Mesendoderm (in vitro differentiated cells): Measurements from ENCODE around the gene SMG1.
"Not testable (repeated sequence)": the region's sequence is repeated elsewhere in the genome, so short reads cannot be mapped to it uniquely, and the experiment has no call there.

Experiments used
- DNase-seq: peaks from one replicate; pipeline ENCODE4 v3.0.0; 2013
- H2AK5ac ChIP-seq: 2 replicates; pipeline ENCODE4 v1.6.1; 2013; ENCODE audit warnings: low read length, inconsistent platforms
- H2BK120ac ChIP-seq: 2 replicates; pipeline ENCODE4 v1.6.1; 2013; ENCODE audit warnings: low read depth, mild to moderate bottlenecking, low read length, moderate library complexity, mixed read lengths
- H2BK15ac ChIP-seq: replicated peaks from 2 replicates; pipeline ENCODE4 v1.6.1; 2013; ENCODE audit warnings: low read depth, mild to moderate bottlenecking, moderate library complexity
- H2BK5ac ChIP-seq: 2 replicates; pipeline ENCODE4 v1.6.1; 2013; ENCODE audit warnings: low read length, inconsistent platforms
- H3K18ac ChIP-seq: 2 replicates; pipeline ENCODE4 v1.6.1; 2013; ENCODE audit warnings: mild to moderate bottlenecking, low read length, mixed read lengths
- H3K23ac ChIP-seq: one replicate; pipeline ENCODE4 v1.6.1; 2013; ENCODE audit warnings: low read length
- H3K27ac ChIP-seq: 2 replicates; pipeline ENCODE4 v1.5.1; 2013; ENCODE audit warnings: low read depth, mild to moderate bottlenecking, inconsistent platforms, low read length, moderate library complexity
- H3K27me3 ChIP-seq: 2 replicates; pipeline ENCODE4 v1.6.1; 2013; ENCODE audit warnings: low read length, control low read depth, mild to moderate bottlenecking, inconsistent platforms; ENCODE audit not compliant: insufficient read depth, poor library complexity
- H3K36me3 ChIP-seq: 2 replicates; pipeline ENCODE4 v1.6.1; 2013; ENCODE audit warnings: low read length, inconsistent platforms; ENCODE audit not compliant: control insufficient read depth, insufficient read depth
- H3K4ac ChIP-seq: one replicate; pipeline ENCODE4 v1.6.1; 2013; ENCODE audit warnings: low read depth, mild to moderate bottlenecking, low read length, moderate library complexity
- H3K4me1 ChIP-seq: 2 replicates; pipeline ENCODE4 v1.6.1; 2013; ENCODE audit warnings: low read depth, low read length, inconsistent platforms; ENCODE audit not compliant: control insufficient read depth
- H3K4me2 ChIP-seq: 2 replicates; pipeline ENCODE4 v1.6.1; 2013; ENCODE audit warnings: low read length
- H3K4me3 ChIP-seq: 2 replicates; pipeline ENCODE4 v1.5.1; 2013; ENCODE audit warnings: mild to moderate bottlenecking, low read length
- H3K56ac ChIP-seq: one replicate; pipeline ENCODE4 v1.6.1; 2013; ENCODE audit warnings: low read length
- H3K79me1 ChIP-seq: 2 replicates; pipeline ENCODE4 v1.6.1; 2013; ENCODE audit warnings: low read length, inconsistent platforms
- H3K79me2 ChIP-seq: 2 replicates; pipeline ENCODE4 v1.6.1; 2013; ENCODE audit warnings: mild to moderate bottlenecking, low read length; ENCODE audit not compliant: control insufficient read depth, insufficient read depth
- H3K9ac ChIP-seq: 2 replicates; pipeline ENCODE4 v1.6.1; 2013; ENCODE audit warnings: low read length, inconsistent platforms
- H4K5ac ChIP-seq: one replicate; pipeline ENCODE4 v1.6.1; 2013; ENCODE audit warnings: low read length
- H4K8ac ChIP-seq: one replicate; pipeline ENCODE4 v1.6.1; 2013; ENCODE audit warnings: low read depth, mild to moderate bottlenecking, control low read depth, low read length, moderate library complexity
- WGBS: extraction: QIAGEN DNeasy Blood & Tissue Kit; methylation state at CpG from one replicate; pipeline ENCODE4 v1.1.7; 2013; ENCODE audit warnings: low lambda C conversion rate, missing lambda C conversion rate; ENCODE audit not compliant: insufficient coverage; ENCODE audit errors: extremely low coverage; 5-methylcytosine and 5-hydroxymethylcytosine counted together

SMG1 gene

GRCh38 chr16:18877259-18877658 is 48.9 kb downstream of the SMG1 start:
- no CpG with 5 or more reads among the region's 4 CpGs for WGBS
- not testable (repeated sequence) for H3K4me3 ChIP-seq, H4K5ac ChIP-seq, H3K4me1 ChIP-seq, H3K79me1 ChIP-seq, H3K56ac ChIP-seq, H3K18ac ChIP-seq, H3K4ac ChIP-seq, H2BK120ac ChIP-seq, DNase-seq, H3K4me2 ChIP-seq, H3K27me3 ChIP-seq, H3K36me3 ChIP-seq, H3K9ac ChIP-seq, H3K27ac ChIP-seq, H2BK5ac ChIP-seq, H2AK5ac ChIP-seq, H2BK15ac ChIP-seq, H3K79me2 ChIP-seq, H3K23ac ChIP-seq, H4K8ac ChIP-seq

- H2BK15ac ChIP-seq, H2BK5ac ChIP-seq, H3K4me1 ChIP-seq, H3K56ac ChIP-seq, H3K18ac ChIP-seq, H3K79me1 ChIP-seq, H2BK120ac ChIP-seq, H3K9ac ChIP-seq, H3K27me3 ChIP-seq, H3K23ac ChIP-seq, H2AK5ac ChIP-seq, H3K4me3 ChIP-seq, H3K36me3 ChIP-seq, H3K4ac ChIP-seq, H3K27ac ChIP-seq, H3K4me2 ChIP-seq, H3K79me2 ChIP-seq, H4K5ac ChIP-seq, DNase-seq, H4K8ac ChIP-seq: not testable (repeated sequence)
- no CpG with 5 or more reads among the region's 5 CpGs for WGBS
Observed at GRCh38 chr16:18876301-18876700, 49.9 kb downstream of the SMG1 start.

- not testable (repeated sequence) for H3K56ac ChIP-seq, H3K18ac ChIP-seq, H4K8ac ChIP-seq, H3K4me2 ChIP-seq, H2AK5ac ChIP-seq, H4K5ac ChIP-seq, DNase-seq, H3K79me2 ChIP-seq, H3K23ac ChIP-seq, H3K9ac ChIP-seq, H3K4ac ChIP-seq, H3K36me3 ChIP-seq, H3K4me1 ChIP-seq, H2BK120ac ChIP-seq, H2BK5ac ChIP-seq, H3K79me1 ChIP-seq, H3K4me3 ChIP-seq, H3K27me3 ChIP-seq, H2BK15ac ChIP-seq, H3K27ac ChIP-seq
- no CpG with 5 or more reads among the region's 2 CpGs for WGBS
Observed at GRCh38 chr16:18869043-18869771, 57.0 kb downstream of the SMG1 start.

- not testable (repeated sequence) for H3K4me1 ChIP-seq, H3K36me3 ChIP-seq, H3K18ac ChIP-seq, H3K23ac ChIP-seq, H3K4me3 ChIP-seq, H3K9ac ChIP-seq, H3K56ac ChIP-seq, H4K8ac ChIP-seq, H2AK5ac ChIP-seq, H3K4me2 ChIP-seq, H3K79me2 ChIP-seq, H2BK5ac ChIP-seq, H3K27me3 ChIP-seq, H3K79me1 ChIP-seq, H2BK120ac ChIP-seq, H4K5ac ChIP-seq, H3K4ac ChIP-seq, H3K27ac ChIP-seq, DNase-seq, H2BK15ac ChIP-seq
- WGBS, result no CpG with 5 or more reads among the region's 2 CpGs
Observed at GRCh38 chr16:18866277-18866823, 59.9 kb downstream of the SMG1 start.

DNA sequence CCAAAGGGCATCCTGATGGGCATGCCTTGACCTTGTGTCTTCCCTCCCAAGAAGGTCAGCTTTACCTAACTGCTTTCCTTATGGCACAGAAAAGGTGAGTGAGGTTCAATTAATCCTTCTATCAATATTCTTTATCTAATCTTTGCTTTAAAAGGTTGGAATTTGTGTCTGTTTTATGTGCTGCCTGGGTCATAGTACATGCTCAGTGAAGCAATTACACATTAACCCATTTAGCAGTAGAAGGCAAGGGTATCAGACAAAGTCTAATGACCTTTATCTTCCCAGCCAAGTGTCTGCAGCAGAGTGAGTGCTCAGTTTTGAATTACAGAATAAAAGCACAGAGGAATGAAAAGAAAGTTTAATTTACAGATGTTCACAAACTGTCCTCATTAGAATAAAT is 63.3 kb downstream of the SMG1 start:
- H4K5ac ChIP-seq, H3K4me2 ChIP-seq, H3K18ac ChIP-seq, H3K4me3 ChIP-seq, H3K9ac ChIP-seq, H2BK5ac ChIP-seq, H3K36me3 ChIP-seq, H3K79me1 ChIP-seq, H3K79me2 ChIP-seq, H3K56ac ChIP-seq, DNase-seq, H3K27me3 ChIP-seq, H3K4ac ChIP-seq, H2AK5ac ChIP-seq, H2BK120ac ChIP-seq, H2BK15ac ChIP-seq, H3K27ac ChIP-seq, H4K8ac ChIP-seq, H3K23ac ChIP-seq, H3K4me1 ChIP-seq: not testable (repeated sequence)

DNA sequence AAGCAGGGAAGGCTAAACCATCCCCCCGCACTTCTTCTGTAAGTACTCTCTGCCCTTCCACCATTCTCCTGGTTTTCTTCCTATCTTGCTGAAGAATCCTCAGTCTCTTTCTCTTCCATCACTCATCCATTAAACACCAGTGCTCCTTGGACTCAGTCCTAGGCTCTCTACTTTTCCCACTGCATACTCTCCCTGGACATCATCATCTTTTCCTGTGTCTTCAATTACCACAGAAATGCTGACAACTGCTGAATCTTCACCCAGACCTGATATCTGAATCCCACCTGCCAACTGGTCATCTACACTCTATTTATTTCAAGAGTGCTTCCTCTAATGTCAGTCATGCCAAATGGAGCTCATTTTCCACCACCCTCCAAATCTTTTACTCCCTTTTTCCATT is 71.0 kb downstream of the SMG1 start:
- Histone ChIP-seq H3K56ac (no peak overlapping the region), H3K4me2 (no peak overlapping the region), H3K79me2 (no peaks in the 10 kb centered on the region), H3K18ac (no peak overlapping the region), H4K5ac (no peak overlapping the region), H3K4me3 (no peak overlapping the region), H3K27me3 (no peaks in the 10 kb centered on the region), H3K36me3 (peaks cover 11% of the 10 kb centered on the region), H2BK5ac (no peak overlapping the region), H3K23ac (no peak overlapping the region), H4K8ac (no peak overlapping the region), H2AK5ac (no peak overlapping the region), H3K4me1 (no peaks in the 10 kb centered on the region), H3K4ac (no peak overlapping the region), H2BK120ac (no peak overlapping the region), H3K27ac (no peak overlapping the region), H3K79me1 (no peaks in the 10 kb centered on the region), H3K9ac (no peak overlapping the region), H2BK15ac (no peak overlapping the region)
- no peak for DNase-seq
- WGBS, result no CpG with 5 or more reads among the region's 1 CpG
